8988T (cell line): Measurements from ENCODE around the gene SYNJ1.
"Not testable (repeated sequence)": the region's sequence is repeated elsewhere in the genome, so short reads cannot be mapped to it uniquely, and the experiment has no call there.

ENCODE experiments used
- DNase-seq: peaks from one replicate; pipeline ENCODE4 v3.0.0; 2011

SYNJ1 gene

DNA sequence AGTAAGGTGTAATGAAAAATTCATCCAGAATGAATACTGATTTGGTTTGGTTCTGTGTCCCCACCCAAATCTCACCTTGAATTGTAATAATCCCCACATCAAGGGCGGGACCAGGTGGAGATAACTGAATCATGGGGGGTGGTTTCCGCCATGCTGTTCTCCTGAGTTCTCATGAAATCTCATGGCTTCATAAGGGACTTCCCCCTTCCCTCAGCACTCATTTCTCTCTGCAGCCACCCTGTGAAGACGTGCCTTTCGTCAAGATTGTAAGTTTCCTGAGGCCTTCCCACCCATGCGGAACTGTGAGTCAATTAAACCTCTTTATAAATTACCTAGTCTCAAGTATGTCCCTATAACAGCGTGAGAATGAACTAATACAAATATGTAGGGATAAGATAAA is 5.5 kb upstream of the SYNJ1 start:
- no peak for DNase-seq

DNA sequence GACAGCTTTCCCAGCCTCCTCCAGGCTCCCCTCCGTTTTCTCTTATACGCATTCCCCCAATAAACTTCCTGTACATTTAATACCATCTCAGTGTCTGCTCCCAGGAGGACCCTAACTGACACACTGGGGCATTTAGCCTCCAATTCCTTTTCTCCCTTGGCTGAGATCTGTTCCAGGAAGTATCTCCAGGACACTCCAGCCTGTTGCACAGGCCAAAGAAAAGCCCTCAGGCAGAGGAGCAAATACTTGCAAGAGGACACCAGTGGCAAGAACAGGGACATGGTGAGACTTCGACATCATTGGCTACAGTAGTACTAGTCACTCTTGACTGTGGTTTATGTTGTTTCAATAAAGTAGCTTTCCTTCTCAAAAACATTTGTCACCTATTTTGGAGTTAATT is 4.7 kb upstream of the SYNJ1 start:
- no peak for DNase-seq

DNA sequence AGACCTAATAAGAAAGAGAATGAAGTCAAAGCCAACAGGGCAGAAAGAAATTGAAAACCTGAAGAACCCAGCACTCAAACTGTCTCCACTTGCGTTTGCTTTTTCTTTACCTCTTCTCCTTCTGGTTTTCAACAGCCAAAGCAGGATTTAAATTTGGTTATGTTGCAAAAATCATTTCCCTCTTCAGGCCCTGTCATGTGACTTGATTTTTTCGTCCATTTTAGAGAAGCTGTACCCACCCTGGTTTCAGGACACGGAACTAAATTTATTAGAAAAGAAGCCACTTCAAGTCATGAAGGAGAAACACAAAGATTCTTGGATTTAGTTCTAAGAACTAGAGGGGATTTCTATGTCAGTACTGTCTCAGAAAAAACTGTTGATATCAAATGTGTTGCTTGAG is 1.0 kb upstream of the SYNJ1 start:
- no peak for DNase-seq

DNA sequence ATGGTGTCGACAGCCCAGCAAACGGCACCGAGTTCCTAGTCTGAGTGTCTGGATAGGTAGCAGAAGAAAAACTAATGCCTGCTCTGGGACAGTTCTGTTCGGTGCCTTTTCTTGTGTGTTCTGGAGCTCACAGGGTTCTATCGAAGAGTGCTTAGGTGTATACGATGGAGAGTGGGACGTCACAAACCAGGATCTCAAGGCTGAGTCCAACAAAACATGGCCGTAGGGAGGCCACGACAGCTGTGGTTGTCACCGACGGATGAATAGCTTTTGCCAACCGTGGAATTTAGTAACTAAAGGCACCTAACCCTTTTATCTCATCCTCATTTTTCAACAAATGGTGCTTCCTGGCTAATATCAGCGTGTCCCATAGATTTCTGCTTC is 635 bp upstream of the SYNJ1 start:
- DNase-seq, result no peak

DNA sequence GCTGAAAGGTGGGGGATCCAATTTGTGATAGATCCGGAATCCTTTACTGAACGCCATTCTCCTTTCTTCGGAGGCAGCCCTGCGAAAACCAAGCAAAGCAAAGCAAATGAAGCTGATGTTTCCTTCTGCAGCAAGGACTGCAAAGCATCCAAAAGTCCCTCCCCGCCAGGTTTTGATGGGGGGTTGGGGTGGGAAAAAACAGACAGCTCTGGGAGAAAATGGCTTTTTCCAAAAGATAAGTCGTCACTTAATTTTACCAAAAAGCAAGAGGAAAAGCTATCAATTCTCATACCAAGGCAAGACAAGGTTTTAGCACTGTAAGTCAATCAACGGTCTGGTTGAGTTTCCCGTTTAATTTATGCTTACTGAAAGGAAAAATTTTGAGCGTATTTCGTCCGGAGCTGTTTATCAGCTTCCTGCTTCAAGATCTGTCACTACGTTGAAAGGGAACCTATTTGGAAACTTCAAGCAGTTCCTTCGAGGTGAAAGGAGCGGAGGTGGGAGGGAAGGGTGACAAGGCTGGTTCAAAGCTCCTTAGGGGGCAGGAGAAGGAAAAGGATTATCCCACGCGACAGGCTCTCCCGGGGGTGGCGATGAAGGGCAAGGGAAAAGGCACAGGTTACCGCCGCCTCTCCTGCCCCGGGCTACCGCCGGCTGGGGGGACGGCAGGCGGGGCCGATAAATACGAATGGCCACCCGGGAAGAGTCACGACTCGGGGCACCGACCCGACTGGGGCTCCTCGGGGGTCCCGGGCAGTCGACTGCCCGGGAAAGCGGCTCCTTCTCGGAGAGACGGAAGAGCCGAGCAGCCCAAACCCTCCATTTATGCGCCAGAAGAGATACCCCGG is 750 bp downstream of the SYNJ1 start:
- no peak for DNase-seq

DNA sequence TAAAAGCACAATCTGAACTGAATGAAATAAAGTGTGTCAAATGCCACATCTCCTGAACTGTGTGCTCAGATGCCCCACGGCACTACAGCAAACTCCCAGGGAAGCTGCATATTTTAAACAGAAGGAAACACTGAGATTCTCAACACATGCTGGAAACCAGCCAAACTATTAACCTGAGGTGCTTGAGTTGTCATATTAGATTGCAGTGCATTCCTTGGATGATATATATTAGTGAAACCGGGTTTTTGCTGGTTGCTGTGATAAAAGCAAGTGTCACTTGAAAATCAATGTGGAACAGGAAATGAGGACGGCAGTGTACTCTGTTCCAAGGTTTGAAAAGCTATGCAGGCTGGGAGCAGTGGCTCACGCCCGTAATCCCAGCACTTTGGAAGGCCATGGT is 8.7 kb downstream of the SYNJ1 start:
- no peak for DNase-seq

DNA sequence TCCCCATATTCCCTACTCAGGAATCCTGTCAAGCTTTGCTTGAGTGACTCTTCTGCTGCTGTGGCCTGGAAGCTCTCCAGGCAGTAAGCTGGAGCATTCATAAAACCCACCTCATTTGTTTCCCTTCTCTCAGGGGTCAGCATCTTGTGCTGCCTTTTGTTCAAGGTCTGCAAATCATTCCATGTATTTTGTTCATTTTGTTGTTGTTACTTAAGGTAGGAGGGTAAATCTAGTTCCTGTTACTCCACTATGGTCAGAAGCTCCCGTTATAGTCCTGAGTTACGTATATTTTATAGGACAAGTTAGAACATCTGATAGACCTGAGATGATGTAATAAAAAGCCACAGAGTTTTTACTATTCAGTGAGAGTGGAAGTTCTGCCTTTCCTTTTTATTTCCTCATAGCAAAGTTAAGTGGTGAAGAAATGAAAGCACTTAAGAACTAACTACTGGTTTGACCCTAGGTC is 9.9 kb downstream of the SYNJ1 start:
- DNase-seq, result no peak

DNA sequence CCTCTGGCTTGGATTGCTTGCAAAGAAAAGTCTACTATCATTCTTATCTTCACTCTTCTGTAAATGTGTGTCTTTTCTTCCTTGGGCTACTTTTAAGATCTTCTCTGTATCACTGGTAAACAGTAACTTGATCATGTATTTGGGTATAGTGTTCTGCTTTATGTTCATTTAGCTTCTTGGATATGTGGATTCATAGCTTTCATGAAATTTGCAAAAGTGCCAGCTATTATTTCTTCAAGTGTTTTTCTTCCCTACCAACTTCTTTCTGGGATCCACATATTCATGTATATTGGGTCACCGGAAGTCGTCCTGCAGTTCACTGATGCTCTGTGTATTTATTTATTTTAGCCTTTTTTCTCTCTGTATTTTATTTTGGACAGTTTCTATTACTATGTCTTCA is 11.3 kb downstream of the SYNJ1 start:
- DNase-seq, result no peak

DNA sequence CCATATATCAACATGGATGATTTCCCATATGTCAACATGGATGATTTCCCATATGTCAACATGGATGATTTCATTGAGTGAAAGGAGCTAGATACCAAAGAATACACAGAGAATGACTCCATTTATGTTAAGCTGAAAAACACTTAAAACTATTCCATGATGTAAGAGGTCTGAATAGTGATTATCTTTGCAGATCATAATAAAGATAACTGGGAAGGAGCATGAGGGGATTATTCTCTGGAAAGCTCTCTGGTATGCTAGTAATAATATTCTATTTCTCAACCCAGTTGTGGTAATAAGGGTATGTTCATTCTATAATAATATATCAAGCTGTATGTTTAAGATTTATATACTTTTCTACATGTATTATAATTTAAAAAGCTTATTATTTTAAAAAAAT is 14.1 kb downstream of the SYNJ1 start:
- no peak for DNase-seq

DNA sequence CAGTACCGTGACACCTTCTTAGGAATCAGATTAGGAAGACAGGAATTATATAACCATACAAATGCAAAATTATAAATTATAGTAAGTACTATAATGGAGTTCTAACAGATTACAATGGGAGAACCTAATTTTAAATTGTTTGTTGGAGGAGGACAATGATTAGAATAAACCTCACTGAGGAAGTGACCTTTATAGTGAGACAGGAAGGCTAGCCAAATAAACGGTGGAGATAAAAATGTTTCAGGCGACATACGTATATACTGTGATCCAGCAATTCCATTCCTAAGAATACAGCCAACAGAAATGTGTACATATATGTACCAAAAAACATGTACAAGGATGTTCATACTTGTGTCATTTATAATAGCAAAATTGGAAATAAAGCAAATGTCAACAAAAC is 15.2 kb downstream of the SYNJ1 start:
- no peak for DNase-seq

DNA sequence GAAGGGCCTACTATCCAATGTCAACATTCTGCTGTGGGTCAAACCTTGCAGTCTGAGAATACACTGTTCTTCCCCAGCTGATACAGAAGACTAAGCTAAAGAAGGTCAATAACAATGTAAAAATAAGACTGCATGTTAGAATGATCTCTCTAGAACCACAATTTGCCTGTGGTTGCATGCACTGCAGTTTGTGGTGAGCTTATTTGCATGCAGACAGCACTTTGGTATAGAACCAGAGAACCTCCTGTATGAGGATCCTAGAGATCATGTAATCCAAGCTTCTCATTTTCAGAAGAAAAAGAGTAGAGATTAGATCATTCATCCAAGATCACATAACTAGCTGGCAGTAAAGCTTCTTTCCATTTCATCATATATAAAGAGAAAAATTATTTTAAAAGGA is 15.8 kb downstream of the SYNJ1 start:
- DNase-seq, result no peak

DNA sequence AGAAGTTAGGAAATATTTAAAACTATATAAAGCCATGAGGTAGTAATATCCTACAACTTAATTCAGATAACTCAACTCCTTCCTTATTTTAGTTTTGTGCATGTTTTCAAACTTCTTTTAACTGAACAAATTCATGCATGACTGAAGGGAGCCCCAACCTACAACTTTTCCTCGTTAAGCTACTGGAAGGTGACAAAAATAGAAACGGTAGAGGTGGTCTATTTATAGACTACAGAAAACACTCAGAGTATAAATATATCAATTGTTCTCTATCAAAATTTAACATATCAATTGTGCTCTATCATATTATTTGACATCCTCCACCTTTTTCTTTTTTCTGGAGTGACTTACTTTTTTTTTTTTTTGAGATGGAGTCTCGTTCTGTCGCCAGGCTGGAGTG is 16.8 kb downstream of the SYNJ1 start:
- no peak for DNase-seq

DNA sequence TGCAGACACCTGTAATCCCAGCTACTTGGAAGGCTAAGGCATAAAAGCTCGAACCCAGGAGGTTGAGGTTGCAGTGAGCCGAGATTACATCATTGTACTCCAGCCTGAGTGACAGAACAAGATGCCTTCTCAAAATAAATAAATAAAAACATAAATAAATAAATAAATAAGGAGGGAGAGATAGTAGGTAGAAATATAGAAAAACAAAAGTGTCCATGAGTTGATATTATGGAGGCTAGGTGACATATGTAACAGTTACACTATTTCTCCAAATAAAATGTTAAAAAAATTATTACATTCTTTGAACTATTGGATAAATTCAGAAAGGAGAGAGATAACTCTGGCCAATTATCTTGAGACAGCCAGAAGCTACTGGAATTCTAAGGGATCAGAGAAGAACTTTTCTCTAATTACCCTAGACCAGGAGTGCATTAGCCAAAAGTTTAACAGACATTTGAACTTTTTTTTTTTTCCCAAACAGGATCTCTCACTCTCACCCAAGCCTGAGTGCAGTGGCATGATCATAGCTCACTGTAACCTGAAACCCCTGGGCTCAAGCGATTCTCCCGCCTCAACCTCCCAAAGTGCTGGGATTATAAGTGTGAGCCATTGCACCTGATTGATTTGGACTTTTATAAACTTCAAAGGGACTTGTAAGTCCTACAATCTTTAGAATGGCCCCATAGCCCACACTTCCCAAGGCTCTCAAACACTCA is 17.6 kb downstream of the SYNJ1 start:
- DNase-seq, result no peak

DNA sequence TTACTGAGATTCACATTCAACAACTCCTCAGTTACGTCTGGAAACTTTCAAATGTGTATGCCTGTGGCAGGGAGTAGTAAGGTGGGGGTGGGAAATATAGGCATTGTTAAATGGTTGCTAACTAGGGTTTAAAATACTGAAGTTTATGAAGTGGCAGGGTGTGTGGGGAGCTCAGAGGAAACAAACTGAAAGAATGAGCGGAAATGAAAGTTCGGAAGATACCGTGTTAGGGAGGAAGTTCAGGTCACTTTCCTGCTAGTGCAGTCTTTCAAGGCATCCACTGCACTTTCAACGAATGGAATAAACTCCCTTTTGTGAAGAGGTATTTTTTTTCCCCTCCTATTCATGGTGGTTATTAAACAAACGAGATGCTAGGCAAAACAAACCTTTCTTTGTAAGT is 19.7 kb downstream of the SYNJ1 start:
- DNase-seq, result no peak

DNA sequence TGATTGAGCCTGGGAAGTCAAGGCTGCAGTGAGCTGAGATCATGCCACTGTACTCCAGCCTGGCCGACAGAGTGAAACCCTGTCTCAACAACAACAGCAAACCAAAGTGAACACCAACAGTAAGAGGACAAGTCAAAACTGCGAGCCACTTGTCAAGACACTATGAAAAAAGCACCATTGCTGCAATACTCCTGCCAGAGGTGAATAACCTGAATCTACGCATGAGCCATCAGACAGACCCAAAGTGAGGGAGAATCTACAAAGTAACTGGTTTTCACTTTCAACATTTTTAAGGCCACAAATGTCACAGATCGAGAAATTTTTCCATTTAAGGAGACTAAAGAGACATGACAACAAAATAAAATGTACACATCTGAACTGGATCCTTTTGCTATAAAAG is 21.9 kb downstream of the SYNJ1 start:
- no peak for DNase-seq

DNA sequence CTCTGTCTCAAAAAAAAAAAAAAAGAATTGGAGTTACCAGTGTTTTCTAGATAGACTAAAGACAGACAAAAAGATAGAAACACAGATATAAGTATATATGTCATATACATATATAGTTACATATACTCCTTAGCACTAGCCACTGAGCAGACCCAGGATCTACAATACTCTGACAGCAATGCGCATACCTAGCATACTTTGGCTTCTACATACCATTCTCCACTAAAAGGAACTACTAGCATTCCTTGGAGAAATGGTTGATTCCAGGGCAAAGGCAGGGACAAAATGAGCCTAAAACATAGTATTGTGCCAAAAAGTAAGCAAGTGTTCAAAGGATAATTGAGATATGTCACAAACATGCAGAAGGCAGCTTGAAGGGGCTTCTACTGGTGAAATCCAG is 22.7 kb downstream of the SYNJ1 start:
- no peak for DNase-seq

DNA sequence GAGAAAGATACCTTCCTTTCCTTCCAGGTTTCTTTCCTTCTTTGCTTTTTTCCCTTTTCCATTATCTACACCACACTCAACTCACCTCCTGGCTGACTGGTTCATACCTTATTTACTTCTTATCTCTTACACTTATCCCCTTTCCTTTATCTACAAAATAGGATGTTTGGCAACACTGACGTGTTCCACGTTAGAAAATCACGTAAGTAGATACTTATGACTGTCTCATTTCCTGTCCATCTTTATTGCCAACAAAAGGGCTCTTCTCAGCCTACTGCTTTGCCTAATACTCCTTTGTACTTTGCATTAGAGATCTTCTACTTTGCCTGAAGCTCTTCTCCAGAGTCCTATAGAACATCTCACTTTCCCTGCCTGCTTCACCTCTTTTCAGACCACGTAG is 25.1 kb downstream of the SYNJ1 start:
- DNase-seq, result no peak

DNA sequence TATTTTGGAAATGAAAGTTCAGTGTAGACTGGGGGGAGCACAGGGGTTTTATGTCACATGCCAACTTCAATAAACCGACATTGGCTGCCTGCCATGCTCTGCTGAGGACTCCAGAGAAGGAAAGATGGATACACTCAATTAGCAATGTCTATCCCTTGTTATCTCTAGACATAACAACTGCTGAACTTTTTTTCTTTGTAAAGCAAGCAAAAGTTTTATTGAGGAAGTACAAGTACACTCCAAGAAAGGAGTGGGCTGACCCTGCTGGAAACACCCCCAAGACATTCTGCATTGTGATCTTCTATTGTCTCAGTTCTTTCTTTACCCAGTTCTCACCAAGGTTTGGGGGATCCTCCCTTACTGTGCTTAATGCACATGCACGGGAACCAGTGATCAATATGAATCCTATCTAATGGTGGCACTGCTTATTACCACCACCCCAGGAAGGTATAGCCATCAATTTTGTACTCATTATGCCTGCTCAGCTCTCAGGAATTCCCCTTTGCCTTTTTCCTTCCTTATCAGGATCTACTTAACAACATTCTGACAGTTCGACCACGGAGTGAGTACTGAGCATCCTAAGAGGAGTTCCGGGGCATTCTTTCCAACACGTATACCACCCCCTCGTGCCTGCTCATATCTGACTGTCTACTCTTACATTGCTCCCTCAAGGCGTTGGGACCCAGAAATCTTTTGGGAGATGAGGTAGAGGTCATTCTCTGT is 28.7 kb downstream of the SYNJ1 start:
- no peak for DNase-seq

DNA sequence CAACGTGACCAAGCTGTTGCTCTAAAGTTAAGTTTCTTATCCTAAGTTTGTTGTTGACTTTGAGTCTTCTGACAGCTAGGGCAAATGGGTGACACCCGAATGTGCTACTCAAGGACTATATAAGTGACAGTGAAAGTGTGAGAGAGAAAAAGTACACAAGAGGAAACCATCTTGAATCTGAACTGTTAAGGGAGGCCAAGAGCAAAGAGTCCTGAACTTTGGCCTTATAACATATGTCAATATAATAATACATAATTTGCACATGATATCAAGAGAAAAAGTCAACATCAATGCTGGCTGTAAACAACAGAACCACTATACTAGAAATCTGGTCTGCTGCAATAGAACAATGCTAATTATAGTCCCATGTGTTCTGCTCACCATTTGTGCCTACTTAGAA is 29.5 kb downstream of the SYNJ1 start:
- no peak for DNase-seq

DNA sequence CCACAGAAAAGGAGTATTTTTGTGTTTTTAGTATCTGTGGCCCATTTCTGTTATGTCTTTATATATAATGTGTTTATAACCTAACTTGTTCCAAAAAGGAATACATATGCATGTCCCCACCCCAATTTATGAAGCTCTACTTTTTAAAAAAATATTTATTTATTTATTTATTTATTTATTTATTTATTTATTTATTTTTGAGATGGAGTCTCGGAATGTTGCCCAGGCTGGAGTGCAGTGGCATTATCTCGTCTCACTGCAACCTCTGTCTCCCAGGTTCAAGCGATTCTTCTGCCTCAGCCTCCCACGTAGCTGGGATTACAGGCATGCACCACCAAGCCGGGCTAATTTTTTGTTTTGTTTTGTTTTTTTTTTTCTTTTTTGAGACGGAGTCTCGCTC is 32.3 kb downstream of the SYNJ1 start:
- DNase-seq, result not testable (repeated sequence)

DNA sequence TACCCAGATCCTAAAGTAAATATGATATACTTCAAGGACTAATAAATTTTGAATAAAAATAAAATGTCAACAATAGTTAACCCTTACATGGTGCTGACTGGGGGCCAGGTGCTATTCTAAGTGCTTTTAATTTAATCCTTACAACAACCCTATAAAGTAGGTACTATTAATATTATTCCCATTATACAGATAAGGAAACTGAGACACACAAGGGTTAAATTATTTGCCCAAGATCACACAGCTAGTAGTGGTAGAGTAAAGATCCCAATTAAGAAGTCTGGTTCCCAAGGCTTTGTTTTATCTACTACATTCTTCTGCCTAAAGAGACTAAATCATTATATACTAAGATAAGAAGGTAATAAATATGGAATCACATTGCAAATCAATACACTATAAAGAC is 34.2 kb downstream of the SYNJ1 start:
- no peak for DNase-seq

DNA sequence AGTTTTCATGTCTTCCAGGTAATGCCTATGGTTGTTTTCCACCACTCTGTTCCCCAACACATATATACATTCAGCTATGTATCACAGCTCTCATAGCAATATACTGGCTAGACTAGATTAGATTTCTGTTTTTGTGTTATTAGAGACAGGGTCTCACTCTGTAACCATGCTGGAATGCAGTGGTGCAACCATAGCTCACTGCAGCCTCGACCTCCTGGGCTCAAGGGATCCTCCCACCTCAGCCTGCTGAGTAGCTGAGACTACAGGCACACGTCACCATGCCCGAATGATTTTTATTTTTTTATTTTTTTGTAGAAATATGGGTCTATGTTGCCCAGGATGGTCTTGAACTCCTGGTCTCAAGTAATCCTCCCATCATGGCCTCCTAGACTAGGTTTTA is 37.7 kb downstream of the SYNJ1 start:
- no peak for DNase-seq

DNA sequence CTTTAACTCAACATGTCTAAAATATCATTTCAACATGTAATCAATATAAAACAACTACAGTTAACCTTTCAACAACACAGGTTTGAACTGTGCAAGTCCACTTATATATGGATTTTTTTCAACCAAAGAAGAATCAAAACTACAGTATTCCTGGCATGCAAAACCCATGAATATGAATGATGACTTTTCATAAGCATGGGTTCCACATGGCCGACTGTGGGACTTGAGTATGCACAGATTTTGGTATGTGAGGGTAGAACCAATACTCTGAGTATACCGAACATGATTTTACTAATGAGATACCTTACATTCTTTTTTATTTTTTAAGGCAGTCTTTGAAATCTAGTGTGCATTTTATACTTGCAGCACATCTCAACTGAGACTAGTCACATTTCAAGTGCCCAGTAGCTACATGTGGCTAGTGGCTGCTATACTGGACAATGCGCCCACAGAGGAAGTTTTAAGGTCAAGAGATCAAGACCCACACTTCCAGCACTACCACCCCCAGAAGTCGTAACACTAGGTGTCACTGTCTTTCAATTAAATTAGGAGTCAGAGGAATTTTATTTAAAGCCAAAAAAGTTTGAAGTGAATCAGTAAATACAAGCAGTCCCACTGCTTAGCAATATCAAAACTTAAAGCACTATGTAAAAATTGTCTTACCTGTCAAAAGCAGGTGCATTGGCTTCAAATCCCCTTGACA is 40.0 kb downstream of the SYNJ1 start:
- no peak for DNase-seq
